GM23248 (cell line): ENCODE data around the gene RAPSN.

ENCODE experiments used
- EZH2 ChIP-seq: fragments of 200-600 bp; sonication (generic); IDR thresholded peaks from 2 replicates; pipeline ENCODE4 v1.6.1; 2018; ENCODE audit warnings: antibody characterized with exemption, mild to moderate bottlenecking; ENCODE audit not compliant: insufficient read depth, poor library complexity, severe bottlenecking
- EZH2phosphoT487 ChIP-seq: fragments of 200-600 bp; sonication (generic); IDR thresholded peaks from 2 replicates; pipeline ENCODE4 v1.6.1; 2018; ENCODE audit warnings: antibody characterized with exemption, moderate library complexity, mild to moderate bottlenecking, low read depth; ENCODE audit not compliant: insufficient read depth

DNA sequence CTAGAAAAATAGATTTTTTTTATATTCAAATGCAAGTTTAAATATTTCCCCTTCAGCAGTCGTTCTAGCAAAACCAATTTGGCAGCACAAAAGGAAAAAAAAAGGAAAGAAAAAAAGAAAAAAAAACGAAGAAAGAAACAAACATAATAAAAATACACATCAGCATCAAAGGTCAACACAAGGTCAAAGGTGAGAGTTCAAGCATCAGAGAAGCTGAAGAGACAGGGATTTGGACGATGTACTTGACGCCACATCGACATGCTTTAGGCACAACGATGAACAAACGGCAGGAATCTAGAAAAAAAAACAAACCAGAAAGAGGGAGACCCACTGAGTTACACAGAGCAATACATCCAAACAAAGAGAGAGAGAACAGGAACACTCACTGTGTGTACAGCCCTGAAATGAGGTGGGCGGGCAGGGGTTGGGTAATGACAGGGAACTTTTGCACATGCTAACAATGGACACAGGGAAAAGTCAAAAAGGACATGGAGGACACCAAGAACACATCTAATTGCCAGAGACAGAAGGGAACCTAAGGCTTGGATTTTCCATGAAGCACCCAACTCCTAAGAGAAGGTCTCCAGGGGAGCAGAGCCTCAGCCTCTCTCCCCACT lies 19.8 kb upstream of the RAPSN start:
- TF ChIP-seq EZH2, result no peak
- no peak for TF ChIP-seq EZH2phosphoT487
